HT-29 (cell line): Measurements from ENCODE around the gene TTC34. TPM values are rescaled to one million over a fixed set of nuclear protein-coding genes. Genes with fewer than 3 reads are reported as not detected.
"Not testable (repeated sequence)": the region's sequence is repeated elsewhere in the genome, so short reads cannot be mapped to it uniquely, and the experiment has no call there.

Experiments
- DNase-seq: peaks from one replicate; pipeline ENCODE4 v3.0.0-alpha.2; 2015; ENCODE audit warnings: low spot score
- total RNA-seq: library from RNA; depleted of rRNA; stranded (reverse); fragments of >200 nt; shearing (Covaris generic); gene quantifications from 2 replicates; pipeline ENCODE4 v1.2.3, GENCODE V29; 2014

The TTC34 gene
- total RNA-seq, 1 experiment from 2014 or later: 0.36 TPM

DNA sequence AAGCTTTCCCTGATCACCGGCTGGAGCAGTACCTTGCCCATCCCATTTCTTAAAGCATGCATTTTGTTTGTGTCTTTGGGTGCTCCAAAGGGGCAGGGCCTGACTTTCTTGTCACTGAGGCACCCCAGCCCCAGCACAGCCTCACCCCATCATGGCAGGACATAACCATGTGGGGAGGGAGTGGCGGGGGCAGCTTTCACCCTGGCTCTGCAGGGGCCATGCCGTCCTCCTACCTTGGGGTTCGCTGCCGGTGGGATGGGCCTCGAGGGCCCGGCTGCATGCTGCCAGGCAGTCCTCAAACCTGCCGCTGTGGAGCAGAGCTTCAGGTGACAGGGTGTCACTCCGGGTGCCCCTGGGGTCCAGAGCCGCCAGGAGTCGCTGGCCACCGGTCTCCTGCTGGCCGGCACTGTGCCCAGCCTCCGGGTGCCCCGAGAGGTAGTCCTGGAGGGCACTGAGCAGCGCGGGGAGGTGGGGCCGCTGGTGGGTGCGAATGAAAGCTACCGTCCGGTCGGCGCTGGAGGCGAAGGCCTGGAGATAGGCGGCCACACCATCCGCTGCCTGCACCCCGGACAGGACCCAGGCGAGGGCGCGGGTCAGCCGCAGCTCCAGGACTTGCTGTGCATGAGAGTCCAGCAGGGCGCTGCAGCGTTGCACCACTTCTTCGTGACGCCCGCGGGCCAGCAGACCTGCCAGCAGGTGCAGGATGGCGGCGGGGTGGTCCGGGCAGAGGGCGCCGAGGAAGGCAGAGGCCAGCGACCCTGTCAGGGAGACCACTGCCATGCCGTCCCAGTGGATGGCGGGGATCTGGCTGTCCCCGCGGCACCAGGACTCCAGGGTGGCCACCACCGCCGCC, 1.5 kb downstream of the TTC34 start:
- DNase-seq: no peak

DNA sequence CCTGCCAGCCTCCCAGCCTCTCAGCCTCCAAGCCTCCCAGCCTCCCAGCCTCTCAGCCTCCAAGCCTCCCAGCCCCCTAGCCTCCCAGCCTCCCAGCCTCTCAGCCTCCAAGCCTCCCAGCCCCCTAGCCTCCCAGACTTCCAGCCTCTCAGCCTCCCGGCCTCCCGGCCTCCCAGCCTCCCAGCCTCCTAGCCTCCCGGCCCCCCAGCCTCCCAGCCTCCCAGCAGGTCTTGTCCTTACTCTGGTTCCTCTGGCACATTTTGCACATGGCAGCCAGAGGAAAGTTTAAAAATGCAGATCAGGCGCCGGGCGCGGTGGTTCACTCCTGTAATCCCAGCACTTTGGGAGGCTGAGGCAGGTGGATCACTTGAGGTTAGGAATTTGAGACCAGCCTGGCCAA, 2.5 kb downstream of the TTC34 start:
- not testable (repeated sequence) for DNase-seq

GRCh38 chr1:2797741-2798016, 3.8 kb downstream of the TTC34 start:
- no peak for DNase-seq

GRCh38 chr1:2796890-2797740, 4.4 kb downstream of the TTC34 start:
- DNase-seq: no peak

DNA sequence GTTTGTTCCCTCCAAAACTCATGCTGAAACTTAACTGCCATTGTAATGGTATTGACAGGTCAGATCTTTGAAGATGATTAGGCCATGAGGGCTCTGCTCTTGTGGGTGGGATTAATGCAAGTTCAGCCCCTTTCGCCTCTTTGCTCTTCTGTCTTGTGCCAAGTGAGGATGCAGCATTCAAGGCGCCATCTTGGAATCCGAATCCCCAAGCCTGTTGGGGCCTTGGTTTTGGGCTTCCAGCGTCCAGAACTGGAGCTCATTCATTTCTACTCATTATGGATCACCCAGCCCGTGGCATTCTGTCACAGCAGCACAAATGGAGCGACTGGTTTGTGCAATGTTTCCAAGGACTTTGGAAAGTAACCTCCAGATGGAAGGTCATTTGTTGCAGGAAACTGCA, 5.6 kb downstream of the TTC34 start:
- DNase-seq: no peak

DNA sequence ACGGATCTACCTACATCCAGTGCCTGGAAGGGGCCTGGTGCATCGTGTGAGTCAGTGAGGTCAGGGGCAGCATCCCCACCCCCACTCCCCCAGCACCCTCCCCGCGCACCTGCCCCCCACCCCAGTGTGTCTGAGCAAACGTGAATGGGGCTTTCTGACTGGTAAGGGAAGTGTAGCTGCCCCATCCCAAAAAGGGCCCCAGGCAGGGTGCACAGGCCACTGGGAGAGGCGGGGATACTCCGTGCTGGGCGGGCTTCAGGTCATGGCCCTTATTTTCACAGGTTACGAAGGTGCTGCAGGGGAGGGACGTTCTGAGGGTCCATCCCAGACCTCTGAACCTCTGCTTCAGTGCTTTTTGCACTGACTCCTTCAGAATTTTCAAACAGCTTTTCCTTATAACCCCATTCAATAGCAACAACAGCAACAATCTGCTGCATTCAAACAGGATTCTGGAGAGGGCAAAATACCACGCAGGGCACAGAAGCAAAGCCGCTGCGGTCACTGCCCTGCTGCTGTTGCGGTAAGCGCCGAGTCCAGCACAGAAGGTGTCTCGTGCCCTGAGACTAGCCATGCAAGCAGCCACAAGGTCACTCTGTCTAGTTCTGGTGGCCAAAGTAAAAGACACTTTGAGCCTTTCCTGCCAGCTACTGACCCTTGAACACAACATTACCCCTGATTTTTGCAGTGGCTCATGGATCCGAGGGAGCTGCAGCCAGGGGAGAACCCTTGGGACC, 10.3 kb downstream of the TTC34 start:
- no peak for DNase-seq

GRCh38 chr1:2789986-2790581, 11.4 kb downstream of the TTC34 start:
- DNase-seq: no peak

GRCh38 chr1:2789164-2789985, 12.1 kb downstream of the TTC34 start:
- no peak for DNase-seq

DNA sequence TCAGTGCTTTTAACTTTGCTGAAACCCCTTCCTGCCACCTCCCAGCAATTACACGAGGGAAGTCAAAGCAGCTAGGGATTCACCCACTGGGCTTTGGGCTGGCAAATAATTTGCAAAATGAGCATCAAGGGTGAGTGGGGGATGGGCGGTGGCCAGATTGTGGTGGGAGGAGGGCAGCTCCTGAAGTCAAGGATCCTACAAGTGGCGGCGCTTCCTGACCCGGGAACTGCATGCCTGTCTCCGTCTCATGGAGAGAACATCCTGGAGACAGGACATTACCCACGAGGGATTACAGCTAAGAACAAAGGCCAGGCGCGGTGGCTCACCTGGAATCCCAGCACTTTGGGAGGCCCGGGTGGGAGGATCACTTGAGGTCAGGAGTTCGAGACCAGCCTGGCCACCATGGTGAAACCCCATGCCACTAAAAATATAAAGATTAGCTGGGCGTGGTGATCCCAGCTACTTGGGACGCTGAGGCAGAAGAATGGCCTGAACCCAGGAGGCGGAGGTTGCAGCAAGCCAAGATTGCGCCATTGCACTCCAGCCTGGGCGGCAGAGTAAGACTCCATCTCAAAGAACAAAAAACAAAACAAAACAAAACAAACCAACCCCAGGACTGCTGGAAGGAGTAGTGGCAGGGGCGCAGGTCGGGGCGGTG, 12.9 kb downstream of the TTC34 start:
- no peak for DNase-seq

- no peak for DNase-seq
Observed at GRCh38 chr1:2787163-2787911, 14.2 kb downstream of the TTC34 start.

- peak; percentile 31 for DNase-seq
Observed at GRCh38 chr1:2786329-2787162, 14.9 kb downstream of the TTC34 start.

- DNase-seq: no peak
Observed at GRCh38 chr1:2785631-2786328, 15.7 kb downstream of the TTC34 start.

GRCh38 chr1:2784854-2785630, 16.5 kb downstream of the TTC34 start:
- DNase-seq: no peak

GRCh38 chr1:2783435-2784397, 17.8 kb downstream of the TTC34 start:
- no peak for DNase-seq

DNA sequence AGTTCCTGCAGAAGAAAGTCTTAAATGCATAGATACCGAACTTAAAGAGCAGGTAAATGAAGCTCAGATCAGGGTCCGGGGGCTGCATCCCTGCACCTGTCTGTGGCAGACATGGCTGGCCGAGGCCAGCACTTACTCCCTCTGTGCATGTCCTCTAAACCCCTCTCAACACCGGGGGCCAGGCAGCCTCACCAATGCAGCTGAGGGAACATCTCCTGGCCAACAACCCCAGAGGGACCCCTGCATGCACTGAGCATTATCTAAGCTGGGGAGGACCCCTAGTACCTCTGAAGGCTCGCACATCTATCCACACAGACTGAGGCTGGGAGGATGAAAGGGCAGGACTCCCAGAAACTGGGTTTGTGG, 18.4 kb downstream of the TTC34 start:
- no peak for DNase-seq

DNA sequence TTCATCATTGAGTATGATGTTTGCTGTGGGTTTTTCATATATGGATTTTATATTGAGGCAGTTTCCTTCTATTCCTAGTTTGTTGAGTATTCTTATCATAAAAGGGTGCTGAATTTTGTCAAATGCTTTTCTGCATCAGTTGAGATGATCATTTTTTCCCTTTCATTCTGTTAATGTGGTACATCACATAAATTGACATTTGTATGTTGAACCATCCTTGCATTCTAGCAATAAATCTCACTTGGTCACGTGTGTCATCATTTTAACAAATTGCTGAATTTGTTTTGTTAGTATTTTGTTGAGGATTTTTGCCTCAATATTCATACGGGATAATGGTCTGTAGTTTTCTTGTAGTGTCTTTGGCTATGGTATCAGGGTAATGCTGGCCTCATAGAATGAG, 19.9 kb downstream of the TTC34 start:
- no peak for DNase-seq
